H9 (cell line): Measurements from ENCODE around the gene HIVEP1. TPM values are rescaled to one million over a fixed set of nuclear protein-coding genes. Genes with fewer than 3 reads are reported as not detected.

Source experiments
- DNase-seq: peaks from one replicate; pipeline ENCODE4 v3.0.0-alpha.2; 2017
- H2AFZ ChIP-seq: one replicate; pipeline ENCODE4 v1.6.1; 2013; ENCODE audit warnings: mild to moderate bottlenecking, low read length, control low read depth, moderate library complexity
- H2AK5ac ChIP-seq: 2 replicates; pipeline ENCODE4 v1.6.1; 2013; ENCODE audit warnings: low read length, control low read depth, mixed read lengths; ENCODE audit not compliant: insufficient read length
- H2BK120ac ChIP-seq: one replicate; pipeline ENCODE4 v1.6.1; 2013; ENCODE audit warnings: low read depth, mild to moderate bottlenecking, low read length, control low read depth, inconsistent platforms; ENCODE audit not compliant: poor library complexity, severe bottlenecking
- H2BK12ac ChIP-seq: 2 replicates; pipeline ENCODE4 v1.6.1; 2013; ENCODE audit warnings: low read length, control low read depth, mixed read lengths, low read depth; ENCODE audit not compliant: insufficient read length
- H2BK15ac ChIP-seq: 2 replicates; pipeline ENCODE4 v1.6.1; 2013; ENCODE audit warnings: low read depth, low read length, control low read depth
- H2BK20ac ChIP-seq: one replicate; pipeline ENCODE4 v1.6.1; 2013; ENCODE audit warnings: low read depth, mild to moderate bottlenecking, low read length, control low read depth, inconsistent platforms; ENCODE audit not compliant: poor library complexity, severe bottlenecking
- H2BK5ac ChIP-seq: 2 replicates; pipeline ENCODE4 v1.6.1; 2013; ENCODE audit warnings: low read length, control low read depth, mixed read lengths; ENCODE audit not compliant: insufficient read length
- H3K14ac ChIP-seq: 2 replicates; pipeline ENCODE4 v1.6.1; 2013; ENCODE audit warnings: low read length, control low read depth; ENCODE audit not compliant: insufficient read depth
- H3K18ac ChIP-seq: 2 replicates; pipeline ENCODE4 v1.6.1; 2013; ENCODE audit warnings: low read depth, mild to moderate bottlenecking, mixed read lengths, low read length, control low read depth; ENCODE audit not compliant: insufficient read length
- H3K23ac ChIP-seq: 2 replicates; pipeline ENCODE4 v1.6.1; 2013; ENCODE audit warnings: low read length, control low read depth, mixed read lengths, low read depth; ENCODE audit not compliant: insufficient read length
- H3K23me2 ChIP-seq: 2 replicates; pipeline ENCODE4 v1.6.1; 2013; ENCODE audit warnings: low read depth, mild to moderate bottlenecking, mixed read lengths, low read length, control low read depth; ENCODE audit not compliant: insufficient read length, poor library complexity, severe bottlenecking
- H3K27ac ChIP-seq: 2 replicates; pipeline ENCODE4 v1.5.1; 2013; ENCODE audit warnings: low read length, control low read depth, mixed read lengths, low read depth; ENCODE audit not compliant: insufficient read length
- H3K27me3 ChIP-seq: 2 replicates; pipeline ENCODE4 v1.6.1; 2013; ENCODE audit warnings: low read length, control low read depth, inconsistent platforms; ENCODE audit not compliant: insufficient read depth
- H3K4ac ChIP-seq: 2 replicates; pipeline ENCODE4 v1.6.1; 2013; ENCODE audit warnings: low read depth, mild to moderate bottlenecking, control low read depth, inconsistent platforms, low read length, moderate library complexity
- H3K4me1 ChIP-seq: 2 replicates; pipeline ENCODE4 v1.6.1; 2013; ENCODE audit warnings: low read length, control low read depth, inconsistent platforms; ENCODE audit not compliant: insufficient read depth
- H3K4me2 ChIP-seq: 2 replicates; pipeline ENCODE4 v1.6.1; 2013; ENCODE audit warnings: low read length, control low read depth, mixed read lengths; ENCODE audit not compliant: insufficient read length, insufficient read depth
- H3K56ac ChIP-seq: 2 replicates; pipeline ENCODE4 v1.6.1; 2013; ENCODE audit warnings: low read depth, mild to moderate bottlenecking, mixed read lengths, low read length, control low read depth; ENCODE audit not compliant: insufficient read length
- H3K79me1 ChIP-seq: 2 replicates; pipeline ENCODE4 v1.6.1; 2013; ENCODE audit warnings: low read depth, mild to moderate bottlenecking, moderate library complexity, low read length, control low read depth, inconsistent platforms; ENCODE audit not compliant: insufficient read depth, poor library complexity, severe bottlenecking
- H3K79me2 ChIP-seq: 2 replicates; pipeline ENCODE4 v1.6.1; 2013; ENCODE audit warnings: low read length, control low read depth, inconsistent platforms; ENCODE audit not compliant: insufficient read depth
- H3K9ac ChIP-seq: 2 replicates; pipeline ENCODE4 v1.6.1; 2013; ENCODE audit warnings: low read length, control low read depth, mixed read lengths; ENCODE audit not compliant: insufficient read length; ENCODE audit errors: extremely low read depth
- H3K9me3 ChIP-seq: one replicate; pipeline ENCODE4 v1.6.1; 2013; ENCODE audit warnings: low read depth, low read length, inconsistent platforms; ENCODE audit not compliant: control insufficient read depth
- H3T11ph ChIP-seq: one replicate; pipeline ENCODE4 v1.6.1; 2013; ENCODE audit warnings: mild to moderate bottlenecking, low read length, control low read depth, inconsistent platforms
- H4K20me1 ChIP-seq: one replicate; pipeline ENCODE4 v1.6.1; 2013; ENCODE audit not compliant: control insufficient read depth, insufficient read length, insufficient read depth
- H4K5ac ChIP-seq: 2 replicates; pipeline ENCODE4 v1.6.1; 2013; ENCODE audit warnings: low read depth, mild to moderate bottlenecking, mixed read lengths, low read length, control low read depth; ENCODE audit not compliant: insufficient read length
- H4K8ac ChIP-seq: replicated peaks from 2 replicates; pipeline ENCODE4 v1.6.1; 2013; ENCODE audit warnings: low read length, control low read depth, mixed read lengths, low read depth; ENCODE audit not compliant: insufficient read length
- H4K91ac ChIP-seq: 2 replicates; pipeline ENCODE4 v1.6.1; 2013; ENCODE audit warnings: low read depth, mild to moderate bottlenecking, moderate library complexity, mixed read lengths, low read length, control low read depth; ENCODE audit not compliant: insufficient read length
- H3K27ac Mint-ChIP-seq, 3 experiments: 2 replicates in 2 of 3; 3 replicates in 1 of 3; pipeline ENCODE4 v1.8.0; 2020 to 2021; ENCODE audit warnings: mixed read lengths in 3 of 3, mild to moderate bottlenecking in 1 of 3, moderate library complexity in 1 of 3
- H3K27me3 Mint-ChIP-seq: 2 replicates; pipeline ENCODE4 v1.8.0; 2021; ENCODE audit warnings: low read depth, mild to moderate bottlenecking, moderate library complexity, mixed read lengths
- H3K36me3 Mint-ChIP-seq, 3 experiments: 2 replicates in 2 of 3; 3 replicates in 1 of 3; pipeline ENCODE4 v1.8.0; 2020 to 2021; ENCODE audit warnings: low read depth in 3 of 3, mixed read lengths in 3 of 3; ENCODE audit not compliant: insufficient read depth in 1 of 3
- H3K4me1 Mint-ChIP-seq, 2 experiments: 2 replicates each; pipeline ENCODE4 v1.8.0; 2020; ENCODE audit warnings: mixed read lengths in 2 of 2
- H3K4me3 Mint-ChIP-seq, 2 experiments: 2 replicates in 1 of 2; 3 replicates in 1 of 2; pipeline ENCODE4 v1.8.0; 2020 to 2021; ENCODE audit warnings: mild to moderate bottlenecking in 2 of 2, mixed read lengths in 2 of 2, moderate library complexity in 1 of 2
- H3K9me3 Mint-ChIP-seq, 2 experiments: 2 replicates in 1 of 2; 3 replicates in 1 of 2; pipeline ENCODE4 v1.8.0; 2020; ENCODE audit warnings: mild to moderate bottlenecking in 2 of 2, mixed read lengths in 2 of 2, moderate library complexity in 1 of 2
- CTCF ChIP-seq: fragments of 200-600 bp; sonication (generic); conservative IDR thresholded peaks from 3 replicates; pipeline ENCODE4 v1.8.0; 2021; ENCODE audit warnings: antibody characterized with exemption, mild to moderate bottlenecking
- WGBS: extraction: QIAGEN DNeasy Blood & Tissue Kit; methylation state at CpG from one replicate; pipeline ENCODE4 v1.1.7; 2013; ENCODE audit warnings: missing lambda C conversion rate, low lambda C conversion rate, mixed read lengths; ENCODE audit not compliant: insufficient read length; ENCODE audit errors: extremely low coverage; 5-methylcytosine and 5-hydroxymethylcytosine counted together
- total RNA-seq: library from RNA; stranded (reverse); gene quantifications from 2 replicates; pipeline ENCODE4 v1.2.1, GENCODE V29; 2021

The HIVEP1 gene
- total RNA-seq, 1 experiment from 2014 or later: 44.2 TPM

GRCh38 chr6:12026120-12026519, 14.0 kb downstream of the HIVEP1 start:
- peaks cover 12% of the 10 kb centered on the region; the same call in 1 of the 2 replicates for H3K79me2 ChIP-seq
- H3K18ac ChIP-seq: no peak overlapping the region
- no peak overlapping the region for H2BK120ac ChIP-seq
- no peak overlapping the region for H3K9ac ChIP-seq
- DNase-seq: no peak
- WGBS: no CpG with 5 or more reads among the region's 4 CpGs
- H4K5ac ChIP-seq: no peak overlapping the region
- no peak overlapping the region for H2BK12ac ChIP-seq
- H3K56ac ChIP-seq: no peak overlapping the region
- no peak overlapping the region for H3K23ac ChIP-seq
- no peak overlapping the region for H3K4me3 Mint-ChIP-seq
- H3K4ac ChIP-seq: no peak overlapping the region
- peak overlapping the region in 2 of 3 experiments; percentile 6 to 16; a peak in 3 of 7 replicates for H3K27ac Mint-ChIP-seq
- no peak overlapping the region for H2AK5ac ChIP-seq
- no peaks in the 10 kb centered on the region for H3K23me2 ChIP-seq
- H3K14ac ChIP-seq: no peak overlapping the region
- no peak overlapping the region for H3K4me2 ChIP-seq
- H4K8ac ChIP-seq: no peak overlapping the region
- peaks cover 27 to 44% (median 29%) of the 10 kb centered on the region in 3 experiments for H3K36me3 Mint-ChIP-seq
- H3K27me3 ChIP-seq: no peaks in the 10 kb centered on the region
- no peaks in the 10 kb centered on the region for H4K20me1 ChIP-seq
- no peak overlapping the region for H3T11ph ChIP-seq
- H3K9me3 ChIP-seq: no peaks in the 10 kb centered on the region
- H3K79me1 ChIP-seq: peaks cover 4% of the 10 kb centered on the region
- H2BK20ac ChIP-seq: no peak overlapping the region
- no peak for TF ChIP-seq CTCF
- no peaks in the 10 kb centered on the region for H3K27me3 Mint-ChIP-seq
- H3K9me3 Mint-ChIP-seq: peaks cover 3 to 5% of the 10 kb centered on the region in 2 experiments; a peak in 1 of 5 replicates
- no peaks in the 10 kb centered on the region for H3K4me1 ChIP-seq
- H3K4me1 Mint-ChIP-seq: peaks cover 27 to 35% of the 10 kb centered on the region in 2 experiments
- H3K27ac ChIP-seq: no peak overlapping the region
- no peak overlapping the region for H2AFZ ChIP-seq
- no peak overlapping the region for H2BK5ac ChIP-seq
- no peak overlapping the region for H2BK15ac ChIP-seq
- no peak overlapping the region for H4K91ac ChIP-seq
